OCI-LY7 (cell line): Measurements from ENCODE around the gene DNAH14. TPM values are rescaled to one million over a fixed set of nuclear protein-coding genes. Genes with fewer than 3 reads are reported as not detected.

ENCODE experiments used
- BruUV-seq: library from RNA; stranded (reverse); fragments of 400-500 nt; replicated peaks from 2 replicates; lab custom pipeline; 2021; lab: Mats Ljungman, UMichigan
- CTCF ChIA-PET: fragments of 300-600 bp; sonication (Branson Sonifier 250); formaldehyde crosslinking; loops from one replicate; lab custom pipeline; 2022; ENCODE audit warnings: antibody characterized with exemption; ENCODE audit not compliant: unreplicated experiment; lab: Charles Lee
- POLR2A ChIA-PET: fragments of 300-600 bp; sonication (Branson Sonifier 250); formaldehyde crosslinking; loops from one replicate; lab custom pipeline; 2022; ENCODE audit warnings: antibody characterized with exemption; lab: Charles Lee
- DNase-seq: peaks from one replicate; pipeline ENCODE4 v3.0.0-alpha.2; 2015; ENCODE audit warnings: low spot score
- H2AFZ ChIP-seq: fragments of 200-600 bp; sonication (generic), shearing (Covaris generic); 2 replicates; pipeline ENCODE4 v1.6.1; 2014; ENCODE audit warnings: mild to moderate bottlenecking, antibody characterized with exemption, low read length, moderate library complexity
- H3K27ac ChIP-seq: fragments of 200-600 bp; sonication (generic); 2 replicates; pipeline ENCODE4 v1.5.1; 2014; ENCODE audit warnings: mixed run types, low read depth, mild to moderate bottlenecking, moderate library complexity, low read length, inconsistent platforms; ENCODE audit not compliant: poor library complexity, severe bottlenecking
- H3K36me3 ChIP-seq: fragments of 200-600 bp; sonication (generic); 2 replicates; pipeline ENCODE4 v1.6.1; 2014; ENCODE audit warnings: mild to moderate bottlenecking, antibody characterized with exemption, low read length, moderate library complexity, mixed read lengths; ENCODE audit not compliant: insufficient read depth
- H3K4me1 ChIP-seq: fragments of 200-600 bp; sonication (generic); 2 replicates; pipeline ENCODE4 v1.5.1; 2014; ENCODE audit warnings: mild to moderate bottlenecking, low read length; ENCODE audit not compliant: insufficient read depth, poor library complexity, severe bottlenecking
- H3K4me2 ChIP-seq: fragments of 200-600 bp; sonication (generic); 2 replicates; pipeline ENCODE4 v1.6.1; 2014; ENCODE audit warnings: mild to moderate bottlenecking, low read length
- H3K4me3 ChIP-seq: fragments of 200-600 bp; sonication (generic); 2 replicates; pipeline ENCODE4 v1.5.1; 2014; ENCODE audit warnings: mild to moderate bottlenecking, low read depth, low read length; ENCODE audit not compliant: poor library complexity, severe bottlenecking
- H3K79me2 ChIP-seq: fragments of 200-600 bp; sonication (generic); 2 replicates; pipeline ENCODE4 v1.6.1; 2016; ENCODE audit warnings: low read depth, mild to moderate bottlenecking, low read length, moderate library complexity, mixed read lengths; ENCODE audit not compliant: insufficient read depth
- H3K9me2 ChIP-seq: fragments of 200-600 bp; sonication (generic); 2 replicates; pipeline ENCODE4 v1.6.1; 2016; ENCODE audit warnings: mild to moderate bottlenecking, low read length, mixed read lengths; ENCODE audit not compliant: insufficient read depth
- H3K9me3 ChIP-seq: fragments of 200-600 bp; sonication (generic); 2 replicates; pipeline ENCODE4 v1.6.1; 2014; ENCODE audit warnings: mild to moderate bottlenecking, mixed run types, low read length, mixed read lengths
- H4K20me1 ChIP-seq: fragments of 200-600 bp; sonication (generic); 2 replicates; pipeline ENCODE4 v1.6.1; 2014; ENCODE audit warnings: mild to moderate bottlenecking, antibody characterized with exemption, low read length, moderate library complexity, mixed read lengths; ENCODE audit not compliant: insufficient read depth
- EZH2phosphoT487 ChIP-seq: fragments of 200-600 bp; sonication (generic); IDR thresholded peaks from 2 replicates; pipeline ENCODE4 v1.6.1; 2018; ENCODE audit warnings: low read depth, borderline replicate concordance, mild to moderate bottlenecking, mixed run types, antibody characterized with exemption, low read length, moderate library complexity, mixed read lengths
- intact Hi-C: fragments of 100-400 bp; cut with micrococcal nuclease; formaldehyde crosslinking; loops from one replicate; pipeline ENCODE4 v1.10.0; 2022; ENCODE audit not compliant: unreplicated experiment
- total RNA-seq, 2 experiments: library from RNA; depleted of rRNA in 1 of 2; stranded (reverse); fragments of >200 nt in 1 of 2; shearing (Covaris generic) in 1 of 2; gene quantifications; 2 replicates each; pipeline ENCODE4 v1.2.3, GENCODE V29; 2014 to 2022
- TF ChIP-seq, protein P1 (sequence below): fragments of 200-600 bp; sonication (generic); conservative IDR thresholded peaks from 2 replicates; pipeline ENCODE4 v1.5.1; 2014; ENCODE audit warnings: mild to moderate bottlenecking, antibody characterized with exemption, low read length, moderate library complexity, mixed read lengths

The DNAH14 gene
- total RNA-seq, 2 experiments from 2014 or later: not detected

DNA sequence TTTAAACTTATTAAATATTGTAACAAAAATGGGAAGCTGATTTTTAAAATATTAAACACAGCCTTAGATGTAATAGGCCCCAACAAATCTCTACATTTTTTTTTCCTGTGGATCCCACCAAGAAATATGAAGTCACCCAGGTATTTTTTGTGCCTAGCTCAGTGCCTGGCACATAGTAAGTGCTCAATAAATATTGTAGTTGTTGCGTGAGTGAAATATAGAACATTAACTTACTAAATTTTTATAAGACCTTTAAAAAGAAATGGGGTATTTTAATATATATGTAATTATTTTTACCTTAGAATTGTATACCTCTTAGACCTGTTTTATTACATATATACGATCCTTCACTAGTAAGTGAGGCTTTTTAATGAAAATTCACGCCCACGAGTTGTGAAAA lies 569 bp upstream of the DNAH14 start:
- no TSS peak for BruUV-seq
- peaks cover 21% of the 10 kb centered on the region; the same call in 1 of the 2 replicates for H3K9me3 ChIP-seq
- H3K4me3 ChIP-seq: no peak overlapping the region
- CTCF ChIA-PET: no interaction called here
- intact Hi-C loops: no loop called here
- no peaks in the 10 kb centered on the region for H4K20me1 ChIP-seq
- H3K4me1 ChIP-seq: no peaks in the 10 kb centered on the region
- H3K36me3 ChIP-seq: no peaks in the 10 kb centered on the region
- TF ChIP-seq, protein P1, sequence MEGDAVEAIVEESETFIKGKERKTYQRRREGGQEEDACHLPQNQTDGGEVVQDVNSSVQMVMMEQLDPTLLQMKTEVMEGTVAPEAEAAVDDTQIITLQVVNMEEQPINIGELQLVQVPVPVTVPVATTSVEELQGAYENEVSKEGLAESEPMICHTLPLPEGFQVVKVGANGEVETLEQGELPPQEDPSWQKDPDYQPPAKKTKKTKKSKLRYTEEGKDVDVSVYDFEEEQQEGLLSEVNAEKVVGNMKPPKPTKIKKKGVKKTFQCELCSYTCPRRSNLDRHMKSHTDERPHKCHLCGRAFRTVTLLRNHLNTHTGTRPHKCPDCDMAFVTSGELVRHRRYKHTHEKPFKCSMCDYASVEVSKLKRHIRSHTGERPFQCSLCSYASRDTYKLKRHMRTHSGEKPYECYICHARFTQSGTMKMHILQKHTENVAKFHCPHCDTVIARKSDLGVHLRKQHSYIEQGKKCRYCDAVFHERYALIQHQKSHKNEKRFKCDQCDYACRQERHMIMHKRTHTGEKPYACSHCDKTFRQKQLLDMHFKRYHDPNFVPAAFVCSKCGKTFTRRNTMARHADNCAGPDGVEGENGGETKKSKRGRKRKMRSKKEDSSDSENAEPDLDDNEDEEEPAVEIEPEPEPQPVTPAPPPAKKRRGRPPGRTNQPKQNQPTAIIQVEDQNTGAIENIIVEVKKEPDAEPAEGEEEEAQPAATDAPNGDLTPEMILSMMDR: no peak
- DNase-seq: no peak
- H2AFZ ChIP-seq: no peak overlapping the region
- POLR2A ChIA-PET: no interaction called here
- H3K79me2 ChIP-seq: no peaks in the 10 kb centered on the region
- no peaks in the 10 kb centered on the region for H3K9me2 ChIP-seq
- no peak overlapping the region for H3K4me2 ChIP-seq
- H3K27ac ChIP-seq: no peak overlapping the region

DNA sequence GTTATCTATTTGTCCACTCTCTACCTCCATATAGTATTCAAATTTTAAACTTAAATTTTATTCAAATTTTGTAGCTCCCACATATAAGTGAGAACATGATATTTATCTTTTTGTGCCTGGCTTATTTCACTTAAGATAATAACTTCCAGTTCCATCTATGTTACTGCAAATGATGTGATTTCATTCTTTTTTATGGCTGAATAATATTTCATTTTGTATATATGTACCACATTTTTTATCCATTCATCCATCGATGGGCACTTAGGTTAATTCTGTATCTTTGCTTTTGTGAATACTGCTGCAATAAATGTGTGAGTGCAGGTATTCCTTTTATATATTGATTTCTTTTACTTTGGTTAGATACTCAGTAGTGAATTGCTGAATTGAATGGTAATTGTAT lies 2.1 kb downstream of the DNAH14 start:
- POLR2A ChIA-PET: interaction anchor here (1.2 kb wide), 1 partner anchor 9 kb away, joined by 3 read pairs; no protein-coding TSS in a partner anchor
- H3K27ac ChIP-seq: no peak overlapping the region
- BruUV-seq: no TSS peak
- H3K9me2 ChIP-seq: no peaks in the 10 kb centered on the region
- no peak overlapping the region for H2AFZ ChIP-seq
- no peaks in the 10 kb centered on the region for H3K36me3 ChIP-seq
- DNase-seq: no peak
- no peak overlapping the region for H3K4me3 ChIP-seq
- no peaks in the 10 kb centered on the region for H3K79me2 ChIP-seq
- H3K4me2 ChIP-seq: no peak overlapping the region
- H3K9me3 ChIP-seq: peaks cover 26% of the 10 kb centered on the region; the same call in 1 of the 2 replicates
- no peaks in the 10 kb centered on the region for H3K4me1 ChIP-seq
- CTCF ChIA-PET: no interaction called here
- no peak for TF ChIP-seq EZH2phosphoT487
- TF ChIP-seq, protein P1: no peak
- intact Hi-C loops: no loop called here
- H4K20me1 ChIP-seq: no peaks in the 10 kb centered on the region

DNA sequence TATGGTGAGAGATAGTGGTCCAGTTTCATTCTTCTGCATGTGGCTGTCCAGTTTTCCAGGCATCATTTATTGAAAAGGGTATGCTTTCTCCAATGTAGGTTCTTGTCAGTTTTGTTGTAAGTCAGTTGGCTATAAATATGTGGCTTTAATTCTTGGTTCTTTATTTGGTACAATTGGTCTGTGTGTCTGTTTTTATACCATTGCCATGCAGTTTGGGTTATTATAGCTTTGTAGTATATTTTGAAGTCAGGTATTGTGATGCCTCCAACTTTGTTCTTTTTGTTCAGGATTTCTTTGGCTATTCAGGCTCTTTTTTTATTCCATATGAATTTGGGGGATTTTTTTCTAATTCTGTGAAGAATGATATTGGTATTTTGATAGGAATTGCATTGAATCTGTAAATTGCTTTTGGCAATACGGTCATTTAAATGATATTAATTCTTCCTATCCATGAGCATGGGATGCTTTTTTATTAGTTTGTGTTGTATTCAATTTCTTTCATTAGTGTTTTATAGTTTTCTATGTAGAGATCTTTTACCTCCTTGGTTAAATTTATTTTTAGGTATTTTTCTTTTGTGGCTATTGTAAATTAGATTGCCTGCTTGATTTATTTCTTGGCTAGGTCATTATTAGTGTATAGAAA lies 3.3 kb downstream of the DNAH14 start:
- ChIA-PET POLR2A (no interaction called here), CTCF (no interaction called here)
- no peaks in the 10 kb centered on the region for H3K36me3 ChIP-seq
- no peak overlapping the region for H3K4me2 ChIP-seq
- no peak overlapping the region for H3K27ac ChIP-seq
- no peaks in the 10 kb centered on the region for H3K79me2 ChIP-seq
- intact Hi-C loops: no loop called here
- TF ChIP-seq, protein P1: no peak
- no peak for TF ChIP-seq EZH2phosphoT487
- H3K4me1 ChIP-seq: no peaks in the 10 kb centered on the region
- H3K4me3 ChIP-seq: no peak overlapping the region
- no TSS peak for BruUV-seq
- no peak for DNase-seq
- H3K9me2 ChIP-seq: no peaks in the 10 kb centered on the region
- no peak overlapping the region for H2AFZ ChIP-seq
- no peaks in the 10 kb centered on the region for H4K20me1 ChIP-seq
- H3K9me3 ChIP-seq: peaks cover 26% of the 10 kb centered on the region; the same call in 1 of the 2 replicates
